Calu3 (cell line): ENCODE measurements around the gene PLEKHG3. TPM values are rescaled to one million over a fixed set of nuclear protein-coding genes. Genes with fewer than 3 reads are reported as not detected.
A peak's percentile ranks its signal among the peaks of the same experiment; 100 is the strongest.

Source experiments
- BruUV-seq: library from RNA; stranded (reverse); fragments of 400-500 nt; replicated peaks from 2 replicates; lab custom pipeline; 2021; lab: Mats Ljungman, UMichigan
- CTCF ChIA-PET: fragments of 300-600 bp; sonication (Branson Sonifier 250); formaldehyde crosslinking; loops from one replicate; lab custom pipeline; 2022; ENCODE audit warnings: antibody characterized with exemption; lab: Charles Lee
- DNase-seq: peaks from one replicate; pipeline ENCODE4 v3.0.0; 2022
- H3K27ac Mint-ChIP-seq: one replicate; pipeline ENCODE4 v1.8.0; 2022; ENCODE audit warnings: mixed read lengths; ENCODE audit not compliant: unreplicated experiment
- H3K27me3 Mint-ChIP-seq: one replicate; pipeline ENCODE4 v1.8.0; 2022; ENCODE audit warnings: mixed read lengths; ENCODE audit not compliant: unreplicated experiment
- H3K36me3 Mint-ChIP-seq: one replicate; pipeline ENCODE4 v1.8.0; 2022; ENCODE audit warnings: mild to moderate bottlenecking, moderate library complexity, mixed read lengths; ENCODE audit not compliant: insufficient read depth, unreplicated experiment
- H3K4me1 Mint-ChIP-seq: one replicate; pipeline ENCODE4 v1.8.0; 2022; ENCODE audit warnings: mild to moderate bottlenecking, low read depth, mixed read lengths; ENCODE audit not compliant: unreplicated experiment
- H3K4me3 Mint-ChIP-seq: one replicate; pipeline ENCODE4 v1.8.0; 2022; ENCODE audit warnings: mild to moderate bottlenecking, low read depth, moderate library complexity, mixed read lengths; ENCODE audit not compliant: unreplicated experiment
- H3K9me3 Mint-ChIP-seq: one replicate; pipeline ENCODE4 v1.8.0; 2022; ENCODE audit warnings: low read depth, mixed read lengths; ENCODE audit not compliant: unreplicated experiment
- CTCF ChIP-seq: fragments of 200-600 bp; IDR thresholded peaks from one replicate; pipeline ENCODE4 v1.8.0; 2022; ENCODE audit warnings: antibody characterized with exemption; ENCODE audit not compliant: unreplicated experiment
- intact Hi-C: fragments of 100-400 bp; cut with micrococcal nuclease; formaldehyde crosslinking; loops from one replicate; pipeline ENCODE4 v1.10.0; 2022; ENCODE audit not compliant: unreplicated experiment
- total RNA-seq: library from RNA; stranded (reverse); gene quantifications from 2 replicates; pipeline ENCODE4 v1.2.3, GENCODE V29; 2022

Gene PLEKHG3
- total RNA-seq, 1 experiment from 2014 or later: 39.0 TPM

- Mint-ChIP-seq H3K4me3 (peak overlapping the region; percentile 7), H3K27ac (peak overlapping the region; percentile 24), H3K4me1 (peaks cover 58% of the 10 kb centered on the region), H3K27me3 (peaks cover 24% of the 10 kb centered on the region), H3K9me3 (no peaks in the 10 kb centered on the region), H3K36me3 (peaks cover 15% of the 10 kb centered on the region)
- no peak for TF ChIP-seq CTCF
- CTCF ChIA-PET: interaction anchor here (0.8 to 1.9 kb wide), 7 partner anchors 35 to 130 kb away, joined by 3 to 6 read pairs (median 5); no protein-coding TSS in a partner anchor
- peak; percentile 33 for DNase-seq
- intact Hi-C loops: loop anchor here (1.0 to 5.0 kb wide), 5 partner anchors 34 to 219 kb away; partner anchors contain the start of gene HSPA2
- BruUV-seq: no TSS peak
Measured at GRCh38 chr14:64761441-64762043, 57.3 kb downstream of the PLEKHG3 start.

GRCh38 chr14:64762044-64763034 lies 58.1 kb downstream of the PLEKHG3 start:
- Mint-ChIP-seq H3K27me3 (peaks cover 24% of the 10 kb centered on the region), H3K4me1 (peaks cover 52% of the 10 kb centered on the region), H3K4me3 (peak overlapping the region; percentile 7), H3K27ac (peak overlapping the region; percentile 24), H3K36me3 (peaks cover 15% of the 10 kb centered on the region), H3K9me3 (no peaks in the 10 kb centered on the region)
- CTCF ChIA-PET: interaction anchor here (0.6 to 1.9 kb wide), 8 partner anchors 36 to 129 kb away, joined by 3 to 6 read pairs (median 4); no protein-coding TSS in a partner anchor
- BruUV-seq: no TSS peak
- intact Hi-C loops: loop anchor here (1.0 to 5.0 kb wide), 5 partner anchors 35 to 220 kb away; partner anchors contain the start of gene HSPA2
- DNase-seq: peak; percentile 75
- no peak for TF ChIP-seq CTCF

- Mint-ChIP-seq H3K27me3 (peaks cover 24% of the 10 kb centered on the region), H3K27ac (no peak overlapping the region), H3K4me3 (no peak overlapping the region), H3K9me3 (no peaks in the 10 kb centered on the region), H3K4me1 (peaks cover 43% of the 10 kb centered on the region), H3K36me3 (peaks cover 12% of the 10 kb centered on the region)
- intact Hi-C loops: loop anchor here (5.0 kb wide), 4 partner anchors 36 to 221 kb away; partner anchors contain the start of gene HSPA2
- BruUV-seq: no TSS peak
- CTCF ChIA-PET: interaction anchor here (1.2 to 1.4 kb wide), 3 partner anchors 43 to 128 kb away, joined by 4 to 6 read pairs (median 5); no protein-coding TSS in a partner anchor
- DNase-seq: no peak
- no peak for TF ChIP-seq CTCF
Measured at GRCh38 chr14:64763085-64763782, 59.0 kb downstream of the PLEKHG3 start.
